HEK293 (cell line): ENCODE data around the gene DACT2.

Source experiments
- CTCF ChIA-PET: fragments of 350-600 bp; formaldehyde crosslinking; extraction: SDS; loops from one replicate; lab custom pipeline; 2021; ENCODE audit warnings: antibody characterized with exemption; lab: Yijun Ruan, JAX
- POLR2A ChIA-PET: fragments of 300-600 bp; formaldehyde crosslinking; extraction: SDS; loops from one replicate; lab custom pipeline; 2020; ENCODE audit warnings: antibody characterized with exemption, inconsistent platforms; lab: Yijun Ruan, JAX
- H3K27ac ChIP-seq: fragments of 200-500 bp; sonication (Bioruptor generic); 2 replicates; pipeline ENCODE4 v1.5.1; 2014; ENCODE audit warnings: low read depth, low read length, control low read depth, inconsistent platforms; ENCODE audit errors: extremely low read depth
- H3K36me3 ChIP-seq, 2 experiments: fragments of 200-500 bp in 1 of 2; sonication (Bioruptor generic) in 1 of 2; 1 replicate in 1 of 2; 2 replicates in 1 of 2; pipeline ENCODE4 v1.5.1; 2014 to 2017; ENCODE audit warnings: inconsistent platforms in 2 of 2, low read length in 2 of 2; ENCODE audit not compliant: control insufficient read depth in 2 of 2, insufficient read depth in 1 of 2
- H3K4me1 ChIP-seq: fragments of 200-500 bp; sonication (Bioruptor generic); 2 replicates; pipeline ENCODE4 v1.5.1; 2014; ENCODE audit warnings: mild to moderate bottlenecking, low read length, inconsistent platforms; ENCODE audit not compliant: control insufficient read depth, insufficient read depth
- H3K4me3 ChIP-seq: 2 replicates; pipeline ENCODE4 v1.5.1; 2011; ENCODE audit warnings: low read depth, mild to moderate bottlenecking, control low read depth, low read length, moderate library complexity
- H3K9me3 ChIP-seq: fragments of 200-500 bp; sonication (Bioruptor generic); 2 replicates; pipeline ENCODE4 v1.5.1; 2014; ENCODE audit warnings: low read depth, low read length, inconsistent platforms; ENCODE audit not compliant: control insufficient read depth, insufficient read depth
- ATF2 ChIP-seq: fragments of 450-650 bp; formaldehyde crosslinking; IDR thresholded peaks from 2 replicates; pipeline ENCODE4 v1.5.1; 2016; ENCODE audit warnings: missing biosample characterization, missing genetic modification characterization, low read depth
- BCL6B ChIP-seq: fragments of 450-650 bp; formaldehyde crosslinking; IDR thresholded peaks from 2 replicates; pipeline ENCODE4 v1.5.1; 2017; ENCODE audit warnings: missing biosample characterization, missing genetic modification characterization
- ELK4 ChIP-seq: IDR thresholded peaks from 2 replicates; pipeline ENCODE4 v1.6.1; 2011; ENCODE audit warnings: mild to moderate bottlenecking, low read depth, low read length, borderline replicate concordance
- GFI1B ChIP-seq: fragments of 450-650 bp; formaldehyde crosslinking; IDR thresholded peaks from 2 replicates; pipeline ENCODE4 v1.5.1; 2016; ENCODE audit warnings: missing biosample characterization, missing genetic modification characterization
- KLF1 ChIP-seq: fragments of 450-650 bp; formaldehyde crosslinking; IDR thresholded peaks from 2 replicates; pipeline ENCODE4 v1.5.1; 2016; ENCODE audit warnings: missing biosample characterization, missing genetic modification characterization
- TRIM28 ChIP-seq: IDR thresholded peaks from 2 replicates; pipeline ENCODE4 v1.6.1; 2011; ENCODE audit warnings: low read length, control low read depth, borderline replicate concordance
- YY1 ChIP-seq: fragments of 450-650 bp; formaldehyde crosslinking; IDR thresholded peaks from 2 replicates; pipeline ENCODE4 v1.5.1; 2018; ENCODE audit warnings: missing biosample characterization, missing genetic modification characterization
- ZBTB17 ChIP-seq: fragments of 450-650 bp; formaldehyde crosslinking; IDR thresholded peaks from 2 replicates; pipeline ENCODE4 v1.5.1; 2016; ENCODE audit warnings: missing biosample characterization, missing genetic modification characterization
- ZNF202 ChIP-seq: fragments of 450-650 bp; formaldehyde crosslinking; IDR thresholded peaks from 2 replicates; pipeline ENCODE4 v1.5.1; 2016; ENCODE audit warnings: missing biosample characterization, missing genetic modification characterization, borderline replicate concordance
- ZNF221 ChIP-seq: fragments of 450-650 bp; formaldehyde crosslinking; IDR thresholded peaks from 2 replicates; pipeline ENCODE4 v1.5.1; 2017; ENCODE audit warnings: missing biosample characterization, missing genetic modification characterization, borderline replicate concordance
- ZNF23 ChIP-seq: fragments of 450-650 bp; formaldehyde crosslinking; IDR thresholded peaks from 2 replicates; pipeline ENCODE4 v1.5.1; 2016; ENCODE audit warnings: missing biosample characterization, missing genetic modification characterization, borderline replicate concordance
- ZNF394 ChIP-seq: fragments of 450-650 bp; formaldehyde crosslinking; IDR thresholded peaks from 2 replicates; pipeline ENCODE4 v1.5.1; 2016; ENCODE audit warnings: missing biosample characterization, missing genetic modification characterization, mild to moderate bottlenecking, moderate library complexity, borderline replicate concordance
- ZNF544 ChIP-seq: fragments of 450-650 bp; formaldehyde crosslinking; IDR thresholded peaks from 2 replicates; pipeline ENCODE4 v1.5.0; 2017; ENCODE audit warnings: missing biosample characterization, missing genetic modification characterization
- ZNF561 ChIP-seq: fragments of 450-650 bp; IDR thresholded peaks from 2 replicates; pipeline ENCODE4 v1.5.1; 2018; ENCODE audit warnings: missing biosample characterization, missing genetic modification characterization, borderline replicate concordance
- ZNF621 ChIP-seq: fragments of 450-650 bp; formaldehyde crosslinking; IDR thresholded peaks from 2 replicates; pipeline ENCODE4 v1.5.1; 2017; ENCODE audit warnings: missing biosample characterization, missing genetic modification characterization
- ZNF658 ChIP-seq: fragments of 450-650 bp; formaldehyde crosslinking; IDR thresholded peaks from 2 replicates; pipeline ENCODE4; 2016; ENCODE audit warnings: missing biosample characterization, missing genetic modification characterization
- ZNF76 ChIP-seq: fragments of 450-650 bp; formaldehyde crosslinking; IDR thresholded peaks from 2 replicates; pipeline ENCODE4; 2016; ENCODE audit warnings: low read depth, missing biosample characterization, missing genetic modification characterization, borderline replicate concordance
- ZNF843 ChIP-seq: fragments of 450-650 bp; formaldehyde crosslinking; IDR thresholded peaks from 2 replicates; pipeline ENCODE4 v1.5.1; 2016; ENCODE audit warnings: missing biosample characterization, missing genetic modification characterization
- ZSCAN23 ChIP-seq: fragments of 450-650 bp; formaldehyde crosslinking; IDR thresholded peaks from 2 replicates; pipeline ENCODE4 v1.5.1; 2016; ENCODE audit warnings: missing biosample characterization, missing genetic modification characterization

The DACT2 gene

GRCh38 chr6:168307015-168307694, 12.4 kb downstream of the DACT2 start:
- no peak for TF ChIP-seq ZNF561 (tag by site-specific recombination)
- TF ChIP-seq ZNF843 (tag by site-specific recombination) = no peak
- TF ChIP-seq ATF2 (tag by site-specific recombination) = no peak
- TF ChIP-seq GFI1B (tag by site-specific recombination) = no peak
- TF ChIP-seq ZNF76 (tag by site-specific recombination) = no peak
- no peak for TF ChIP-seq ZNF394 (tag by site-specific recombination)
- TF ChIP-seq ZNF202 = no peak
- no peak for TF ChIP-seq ZNF658
- TF ChIP-seq YY1 (tag by site-specific recombination) = no peak
- no peak for TF ChIP-seq ELK4
- TF ChIP-seq BCL6B (tag by site-specific recombination) = no peak
- TF ChIP-seq ZNF221 = no peak
- TF ChIP-seq, all 188 proteins: peak for 0
- no peaks in the 10 kb centered on the region for H3K36me3 ChIP-seq
- H3K4me3 ChIP-seq = no peak overlapping the region
- no peaks in the 10 kb centered on the region for H3K9me3 ChIP-seq
- POLR2A ChIA-PET = no interaction called here
- CTCF ChIA-PET = interaction anchor here (0.5 kb wide), 1 partner anchor 399 kb away, joined by 3 read pairs; no protein-coding TSS in a partner anchor
- peaks cover 7% of the 10 kb centered on the region; the same call in 1 of the 2 replicates for H3K4me1 ChIP-seq
- H3K27ac ChIP-seq = no peak overlapping the region

GRCh38 chr6:168305863-168306262, 13.7 kb downstream of the DACT2 start:
- H3K4me1 ChIP-seq = peaks cover 7% of the 10 kb centered on the region; the same call in 1 of the 2 replicates
- no peak overlapping the region for H3K27ac ChIP-seq
- no peak overlapping the region for H3K4me3 ChIP-seq
- no peaks in the 10 kb centered on the region for H3K9me3 ChIP-seq
- TF ChIP-seq TRIM28 = no peak
- no peaks in the 10 kb centered on the region for H3K36me3 ChIP-seq
- POLR2A ChIA-PET = interaction anchor here (0.7 kb wide), 1 partner anchor 104 kb away, joined by 4 read pairs; no protein-coding TSS in a partner anchor
- CTCF ChIA-PET = interaction anchor here (0.7 kb wide), 2 partner anchors 26 to 368 kb away, joined by 3 to 4 read pairs; no protein-coding TSS in a partner anchor

GRCh38 chr6:168305096-168305749, 14.4 kb downstream of the DACT2 start:
- no peaks in the 10 kb centered on the region for H3K36me3 ChIP-seq
- TF ChIP-seq ZNF23 (no peak), ZNF544 (tag by site-specific recombination) (no peak), ZNF621 (tag by site-specific recombination) (no peak), ZBTB17 (tag by site-specific recombination) (0 out of 2 replicates have a peak, but pooled peaks have one; percentile 22), KLF1 (tag by site-specific recombination) (no peak), ZSCAN23 (no peak)
- ChIA-PET POLR2A (no interaction called here), CTCF (interaction anchor here (0.7 kb wide), 1 partner anchor 27 kb away, joined by 3 read pairs; no protein-coding TSS in a partner anchor)
- H3K4me3 ChIP-seq = no peak overlapping the region
- peaks cover 7% of the 10 kb centered on the region; the same call in 1 of the 2 replicates for H3K4me1 ChIP-seq
- no peaks in the 10 kb centered on the region for H3K9me3 ChIP-seq
- H3K27ac ChIP-seq = no peak overlapping the region
